Measurements from ENCODE around the gene BRPF3. TPM values are rescaled to one million over a fixed set of nuclear protein-coding genes. Genes with fewer than 3 reads are reported as not detected.

The BRPF3 gene
- total RNA-seq, 1 donor from 2014 or later, result 37.8 TPM

DNA sequence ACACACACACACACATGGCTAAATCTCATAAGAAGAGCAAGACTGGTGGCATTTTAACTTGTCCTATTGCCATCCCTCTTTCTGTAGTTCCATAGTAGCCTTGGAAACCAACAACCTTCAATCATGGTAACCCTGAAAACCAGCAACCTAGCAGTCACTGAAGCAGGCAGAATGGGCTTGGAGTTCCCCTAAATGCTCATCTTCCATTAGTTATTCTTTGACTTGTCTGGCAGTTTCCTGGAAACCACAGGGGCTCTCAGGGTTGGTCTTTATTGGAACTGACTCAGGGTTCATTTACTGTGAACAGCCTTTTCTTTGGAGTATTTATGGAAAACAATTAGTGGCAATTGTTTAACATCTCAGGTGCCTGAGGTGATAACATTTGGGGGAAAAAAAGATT lies 19.4 kb upstream of the BRPF3 start:
- no peaks in the 10 kb centered on the region for H3K36me3 ChIP-seq
- intact Hi-C loops (cut with DNase I), result no loop called here
- no peaks in the 10 kb centered on the region for H3K27me3 ChIP-seq
- DNase-seq, result no peak
- TF ChIP-seq, protein P1, sequence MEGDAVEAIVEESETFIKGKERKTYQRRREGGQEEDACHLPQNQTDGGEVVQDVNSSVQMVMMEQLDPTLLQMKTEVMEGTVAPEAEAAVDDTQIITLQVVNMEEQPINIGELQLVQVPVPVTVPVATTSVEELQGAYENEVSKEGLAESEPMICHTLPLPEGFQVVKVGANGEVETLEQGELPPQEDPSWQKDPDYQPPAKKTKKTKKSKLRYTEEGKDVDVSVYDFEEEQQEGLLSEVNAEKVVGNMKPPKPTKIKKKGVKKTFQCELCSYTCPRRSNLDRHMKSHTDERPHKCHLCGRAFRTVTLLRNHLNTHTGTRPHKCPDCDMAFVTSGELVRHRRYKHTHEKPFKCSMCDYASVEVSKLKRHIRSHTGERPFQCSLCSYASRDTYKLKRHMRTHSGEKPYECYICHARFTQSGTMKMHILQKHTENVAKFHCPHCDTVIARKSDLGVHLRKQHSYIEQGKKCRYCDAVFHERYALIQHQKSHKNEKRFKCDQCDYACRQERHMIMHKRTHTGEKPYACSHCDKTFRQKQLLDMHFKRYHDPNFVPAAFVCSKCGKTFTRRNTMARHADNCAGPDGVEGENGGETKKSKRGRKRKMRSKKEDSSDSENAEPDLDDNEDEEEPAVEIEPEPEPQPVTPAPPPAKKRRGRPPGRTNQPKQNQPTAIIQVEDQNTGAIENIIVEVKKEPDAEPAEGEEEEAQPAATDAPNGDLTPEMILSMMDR (IDR thresholded peaks at IDR 0.05), result no peak
- no peak overlapping the region for H3K27ac ChIP-seq
- no peaks in the 10 kb centered on the region for H3K4me1 ChIP-seq
- peaks cover 5% of the 10 kb centered on the region for H3K9me3 ChIP-seq
- no peak for ATAC-seq
- H3K4me3 ChIP-seq, result no peak overlapping the region

DNA sequence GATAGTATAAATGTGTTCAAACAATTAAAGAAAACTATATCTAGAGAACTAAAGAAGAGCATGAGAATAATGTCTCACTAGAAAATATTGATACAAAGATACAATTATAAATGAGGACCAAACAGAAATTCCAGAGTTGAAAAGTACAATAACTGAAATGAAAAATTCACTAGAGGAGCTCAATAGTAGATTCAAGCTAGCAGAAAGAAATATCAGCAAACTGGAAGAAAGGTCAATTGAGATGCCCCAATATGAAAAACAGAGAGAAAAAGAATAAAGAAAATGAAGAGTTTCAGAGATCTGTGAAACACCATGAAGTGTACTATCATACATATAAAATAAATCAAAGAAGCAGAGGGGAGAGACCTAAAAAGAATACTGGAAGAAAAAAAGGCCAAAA lies 18.0 kb upstream of the BRPF3 start:
- no peaks in the 10 kb centered on the region for H3K4me1 ChIP-seq
- intact Hi-C loops (cut with DNase I), result no loop called here
- H3K4me3 ChIP-seq, result no peak overlapping the region
- peaks cover 5% of the 10 kb centered on the region for H3K9me3 ChIP-seq
- ATAC-seq (no peak), DNase-seq (no peak)
- no peaks in the 10 kb centered on the region for H3K36me3 ChIP-seq
- H3K27me3 ChIP-seq, result no peaks in the 10 kb centered on the region
- TF ChIP-seq, protein P1 (IDR thresholded peaks at IDR 0.05), result no peak
- H3K27ac ChIP-seq, result no peak overlapping the region

DNA sequence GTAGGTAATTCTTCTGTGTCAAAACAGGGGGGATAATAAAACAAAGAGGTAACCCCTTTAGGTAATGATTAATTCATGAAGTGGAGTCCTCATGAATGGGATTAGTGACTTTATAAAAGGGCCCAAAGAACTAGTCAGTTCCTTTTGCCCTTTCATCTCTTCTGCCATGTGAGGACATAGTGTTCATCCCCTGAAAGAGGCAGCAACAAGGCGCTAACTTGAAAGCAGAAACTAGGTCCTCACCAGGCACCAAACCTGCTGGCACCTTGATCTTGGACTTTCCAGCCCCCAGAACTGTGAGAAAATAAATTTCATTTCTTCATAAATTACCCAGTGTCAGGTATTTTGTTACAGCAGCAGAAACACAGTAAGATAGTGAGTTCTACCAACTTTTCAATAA lies 16.4 kb upstream of the BRPF3 start:
- no peaks in the 10 kb centered on the region for H3K36me3 ChIP-seq
- ATAC-seq (no peak), DNase-seq (no peak)
- no peaks in the 10 kb centered on the region for H3K27me3 ChIP-seq
- TF ChIP-seq, protein P1 (IDR thresholded peaks at IDR 0.05), result no peak
- H3K27ac ChIP-seq, result no peak overlapping the region
- H3K4me1 ChIP-seq, result no peaks in the 10 kb centered on the region
- intact Hi-C loops (cut with DNase I), result no loop called here
- peaks cover 5% of the 10 kb centered on the region for H3K9me3 ChIP-seq
- no peak overlapping the region for H3K4me3 ChIP-seq

DNA sequence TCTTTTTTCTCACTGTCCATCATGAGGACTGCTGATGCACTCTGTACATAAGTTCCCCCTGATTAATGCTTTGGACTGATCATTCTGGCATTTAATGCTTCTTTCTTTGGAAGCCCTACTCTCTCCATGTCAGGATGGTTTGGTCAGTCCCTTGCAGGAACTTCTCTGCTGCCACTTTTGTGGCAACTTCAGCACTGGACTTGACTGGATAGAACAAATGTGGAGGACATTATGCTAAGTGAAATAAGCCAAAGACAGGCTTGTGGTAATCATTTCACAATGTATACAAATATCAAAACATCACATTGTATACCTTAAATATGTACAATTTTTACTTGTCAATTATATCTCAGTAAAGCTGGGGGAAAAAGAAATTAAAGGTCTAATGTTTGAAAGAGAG lies 12.2 kb upstream of the BRPF3 start:
- no peak for DNase-seq
- Histone ChIP-seq H3K4me3 (no peak overlapping the region), H3K4me1 (no peaks in the 10 kb centered on the region), H3K36me3 (no peaks in the 10 kb centered on the region), H3K9me3 (no peaks in the 10 kb centered on the region), H3K27me3 (no peaks in the 10 kb centered on the region), H3K27ac (no peak overlapping the region)
- intact Hi-C loops (cut with DNase I), result no loop called here
- ATAC-seq, result no peak
- TF ChIP-seq, protein P1 (IDR thresholded peaks at IDR 0.05), result no peak

DNA sequence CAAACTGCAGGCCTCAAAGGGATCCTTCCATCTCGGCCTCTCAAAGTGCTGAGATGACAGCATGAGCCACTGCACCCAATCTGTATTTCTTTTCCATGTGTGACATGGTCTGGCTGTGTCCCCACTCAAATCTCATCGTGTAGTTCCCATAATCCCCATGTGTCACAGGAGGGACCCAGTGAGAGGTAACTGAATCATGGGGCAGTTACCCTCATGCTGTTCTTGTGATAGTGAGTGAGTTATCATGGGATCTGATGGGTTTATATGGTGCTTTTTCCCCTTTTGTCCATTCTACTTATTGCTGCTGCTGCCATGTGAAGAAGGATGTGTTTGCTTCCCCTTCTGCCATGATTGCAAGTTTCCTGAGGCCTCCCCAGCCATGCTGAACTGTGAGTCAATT lies 10.3 kb upstream of the BRPF3 start:
- no peaks in the 10 kb centered on the region for H3K36me3 ChIP-seq
- no peak overlapping the region for H3K27ac ChIP-seq
- no peaks in the 10 kb centered on the region for H3K27me3 ChIP-seq
- intact Hi-C loops (cut with DNase I), result no loop called here
- DNase-seq (no peak), ATAC-seq (no peak)
- TF ChIP-seq, protein P1 (IDR thresholded peaks at IDR 0.05), result no peak
- H3K4me1 ChIP-seq, result no peaks in the 10 kb centered on the region
- no peak overlapping the region for H3K4me3 ChIP-seq
- H3K9me3 ChIP-seq, result no peaks in the 10 kb centered on the region

DNA sequence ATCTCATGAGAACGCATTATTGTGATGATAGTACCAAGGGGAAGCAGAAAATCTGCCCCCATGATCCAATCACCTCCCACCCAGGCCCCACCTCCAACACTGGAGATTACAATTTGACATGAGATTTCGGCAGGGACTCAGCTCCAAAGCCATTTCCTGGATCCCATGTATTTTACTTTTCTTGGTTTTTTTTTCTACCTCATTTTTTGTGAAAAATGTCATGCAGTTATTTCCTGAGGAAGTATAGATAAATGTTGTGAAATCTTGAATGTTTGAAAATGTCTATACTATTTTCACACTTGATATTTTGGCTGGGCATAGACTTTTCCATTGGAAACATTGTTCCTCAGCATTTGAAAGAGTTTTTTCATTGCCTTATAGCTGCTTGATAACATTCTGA lies 9.1 kb upstream of the BRPF3 start:
- no peak for ATAC-seq
- TF ChIP-seq, protein P1 (IDR thresholded peaks at IDR 0.05), result no peak
- Histone ChIP-seq H3K9me3 (no peaks in the 10 kb centered on the region), H3K4me1 (no peaks in the 10 kb centered on the region), H3K36me3 (no peaks in the 10 kb centered on the region), H3K27ac (no peak overlapping the region), H3K4me3 (no peak overlapping the region), H3K27me3 (no peaks in the 10 kb centered on the region)
- intact Hi-C loops (cut with DNase I), result no loop called here
- DNase-seq, result no peak
